PC-9 (cell line): ENCODE results near the gene USP35. TPM values are rescaled to one million over a fixed set of nuclear protein-coding genes. Genes with fewer than 3 reads are reported as not detected.

Source experiments
- BruUV-seq: library from RNA; stranded (reverse); fragments of 400-500 nt; replicated peaks from 2 replicates; lab custom pipeline; 2021; lab: Mats Ljungman, UMichigan
- CTCF ChIA-PET: fragments of 300-600 bp; sonication (Branson Sonifier 250); formaldehyde crosslinking; loops from one replicate; lab custom pipeline; 2022; ENCODE audit warnings: antibody characterized with exemption; lab: Charles Lee
- POLR2A ChIA-PET: fragments of 300-600 bp; sonication (Branson Sonifier 250); formaldehyde crosslinking; loops from one replicate; lab custom pipeline; 2022; ENCODE audit warnings: antibody characterized with exemption; ENCODE audit not compliant: unreplicated experiment; lab: Charles Lee
- DNase-seq, 2 experiments: peaks; one replicate each; pipeline versions ENCODE4 v3.0.0 to v3.0.0-alpha.2; 2015 to 2022; ENCODE audit warnings: mixed read lengths in 1 of 2
- H2AFZ ChIP-seq: fragments of 200-600 bp; sonication (generic); 2 replicates; pipeline ENCODE4 v1.8.1; 2017; ENCODE audit warnings: antibody characterized with exemption
- H3F3A ChIP-seq: fragments of 200-600 bp; sonication (generic); 2 replicates; pipeline ENCODE4 v1.8.1; 2017; ENCODE audit warnings: antibody characterized with exemption, mild to moderate bottlenecking, low read depth; ENCODE audit not compliant: insufficient read depth
- H3K27ac ChIP-seq: fragments of 200-600 bp; sonication (generic); 2 replicates; pipeline ENCODE4 v1.6.1; 2016; ENCODE audit warnings: mixed run types
- H3K27me3 ChIP-seq: fragments of 200-600 bp; sonication (generic); 2 replicates; pipeline ENCODE4 v1.6.1; 2016; ENCODE audit warnings: low read depth, mixed run types; ENCODE audit not compliant: insufficient read depth
- H3K36me3 ChIP-seq: fragments of 200-600 bp; sonication (generic); 2 replicates; pipeline ENCODE4 v1.6.1; 2016; ENCODE audit warnings: low read depth, mixed run types
- H3K4me1 ChIP-seq: fragments of 200-600 bp; sonication (generic); replicated peaks from 2 replicates; pipeline ENCODE4 v1.6.1; 2016; ENCODE audit warnings: mixed run types; ENCODE audit not compliant: insufficient read depth
- H3K4me2 ChIP-seq: fragments of 200-600 bp; sonication (generic); 2 replicates; pipeline ENCODE4 v1.6.1; 2017; ENCODE audit warnings: mixed run types
- H3K4me3 ChIP-seq: fragments of 200-600 bp; sonication (generic); 2 replicates; pipeline ENCODE4 v1.6.1; 2016; ENCODE audit warnings: mixed run types
- H3K79me2 ChIP-seq: fragments of 200-600 bp; sonication (generic); 2 replicates; pipeline ENCODE4 v1.6.1; 2017; ENCODE audit warnings: low read depth, mixed run types
- H3K9me2 ChIP-seq: fragments of 200-600 bp; sonication (generic); 2 replicates; pipeline ENCODE4 v1.8.1; 2017; ENCODE audit warnings: mild to moderate bottlenecking; ENCODE audit not compliant: insufficient read depth
- H3K9me3 ChIP-seq: fragments of 200-600 bp; sonication (generic); 2 replicates; pipeline ENCODE4 v1.8.1; 2016; ENCODE audit warnings: low read depth; ENCODE audit not compliant: insufficient read depth
- H4K20me1 ChIP-seq: fragments of 200-600 bp; sonication (generic); 2 replicates; pipeline ENCODE4 v1.8.1; 2017; ENCODE audit not compliant: insufficient read depth
- CTCF ChIP-seq: fragments of 200-600 bp; sonication (generic); conservative IDR thresholded peaks from 2 replicates; pipeline ENCODE4 v1.6.1; 2017; ENCODE audit warnings: mixed run types, antibody characterized with exemption, mild to moderate bottlenecking, moderate library complexity
- EZH2 ChIP-seq: fragments of 200-600 bp; sonication (generic); IDR thresholded peaks from 2 replicates; pipeline ENCODE4 v1.8.0; 2017; ENCODE audit warnings: antibody characterized with exemption, low read depth
- intact Hi-C: fragments of 100-400 bp; cut with micrococcal nuclease; formaldehyde crosslinking; loops from one replicate; pipeline ENCODE4 v1.10.0; 2022; ENCODE audit not compliant: unreplicated experiment
- total RNA-seq: library from RNA; stranded (reverse); gene quantifications from 2 replicates; pipeline ENCODE4 v1.2.3, GENCODE V29; 2021

Gene USP35
- total RNA-seq, 1 experiment from 2014 or later, result 13.5 TPM

GRCh38 chr11:78201096-78201818 is 12.5 kb downstream of the USP35 start:
- H3F3A ChIP-seq, result no peaks in the 10 kb centered on the region
- H4K20me1 ChIP-seq, result no peaks in the 10 kb centered on the region; the same call in 1 of the 2 replicates
- no peaks in the 10 kb centered on the region for H3K27me3 ChIP-seq
- no TSS peak for BruUV-seq
- intact Hi-C loops, result no loop called here
- TF ChIP-seq CTCF (no peak), EZH2 (no peak)
- no peak overlapping the region for H3K4me2 ChIP-seq
- DNase-seq, result no peak
- no peak overlapping the region for H3K27ac ChIP-seq
- no peak overlapping the region for H2AFZ ChIP-seq
- no peaks in the 10 kb centered on the region for H3K36me3 ChIP-seq
- H3K9me3 ChIP-seq, result no peaks in the 10 kb centered on the region
- POLR2A ChIA-PET, result no interaction called here
- CTCF ChIA-PET, result no interaction called here
- H3K4me1 ChIP-seq, result no peaks in the 10 kb centered on the region
- H3K4me3 ChIP-seq, result no peak overlapping the region
- no peaks in the 10 kb centered on the region for H3K79me2 ChIP-seq
- H3K9me2 ChIP-seq, result no peaks in the 10 kb centered on the region

GRCh38 chr11:78202733-78203167 is 14.0 kb downstream of the USP35 start:
- Histone ChIP-seq H3K4me3 (no peak overlapping the region), H3K27me3 (no peaks in the 10 kb centered on the region), H3K36me3 (no peaks in the 10 kb centered on the region), H2AFZ (no peak overlapping the region), H3K9me3 (no peaks in the 10 kb centered on the region), H3K4me1 (no peaks in the 10 kb centered on the region), H3K9me2 (no peaks in the 10 kb centered on the region), H3K79me2 (no peaks in the 10 kb centered on the region), H3F3A (no peaks in the 10 kb centered on the region), H4K20me1 (no peaks in the 10 kb centered on the region; the same call in 1 of the 2 replicates), H3K27ac (no peak overlapping the region), H3K4me2 (no peak overlapping the region)
- ChIA-PET CTCF (interaction anchor here (0.6 kb wide), 1 partner anchor 863 kb away, joined by 4 read pairs; no protein-coding TSS in a partner anchor), POLR2A (no interaction called here)
- intact Hi-C loops, result no loop called here
- DNase-seq, result no peak
- TF ChIP-seq CTCF (no peak), EZH2 (no peak)
- no TSS peak for BruUV-seq

GRCh38 chr11:78203184-78203583 is 14.5 kb downstream of the USP35 start:
- Histone ChIP-seq H3K9me3 (no peaks in the 10 kb centered on the region), H2AFZ (no peak overlapping the region), H3K27me3 (no peaks in the 10 kb centered on the region), H3K79me2 (no peaks in the 10 kb centered on the region), H3K4me1 (no peaks in the 10 kb centered on the region), H3K9me2 (no peaks in the 10 kb centered on the region), H3K4me2 (no peak overlapping the region), H3K4me3 (no peak overlapping the region), H3F3A (no peaks in the 10 kb centered on the region), H3K36me3 (no peaks in the 10 kb centered on the region), H4K20me1 (no peaks in the 10 kb centered on the region; the same call in 1 of the 2 replicates), H3K27ac (no peak overlapping the region)
- POLR2A ChIA-PET, result no interaction called here
- no peak for TF ChIP-seq CTCF
- TF ChIP-seq EZH2, result no peak
- BruUV-seq, result no TSS peak
- DNase-seq, result no peak
- CTCF ChIA-PET, result no interaction called here
- intact Hi-C loops, result no loop called here
